HEK293 (cell line): ENCODE data around the gene PHKG2.

Experiments
- BCL11B ChIP-seq: fragments of 450-650 bp; formaldehyde crosslinking; IDR thresholded peaks from 2 replicates; pipeline ENCODE4 v1.5.1; 2016; ENCODE audit warnings: low read depth, missing biosample characterization, missing genetic modification characterization
- HOXC10 ChIP-seq: sonication (generic); formaldehyde crosslinking; IDR thresholded peaks from 2 replicates; pipeline ENCODE4 v1.8.1; 2023; ENCODE audit warnings: mild to moderate bottlenecking, missing genetic modification reagents
- KLF9 ChIP-seq: fragments of 450-650 bp; formaldehyde crosslinking; IDR thresholded peaks from 2 replicates; pipeline ENCODE4 v1.5.1; 2016; ENCODE audit warnings: missing biosample characterization, missing genetic modification characterization, low read depth
- PRDM1 ChIP-seq: fragments of 450-650 bp; formaldehyde crosslinking; IDR thresholded peaks from 2 replicates; pipeline ENCODE4; 2016; ENCODE audit warnings: missing biosample characterization, missing genetic modification characterization
- SALL2 ChIP-seq: fragments of 450-650 bp; formaldehyde crosslinking; IDR thresholded peaks from 2 replicates; pipeline ENCODE4 v1.5.0; 2017; ENCODE audit warnings: missing biosample characterization, mild to moderate bottlenecking, missing genetic modification characterization, borderline replicate concordance
- SP3 ChIP-seq: fragments of 450-650 bp; formaldehyde crosslinking; IDR thresholded peaks from 2 replicates; pipeline ENCODE4 v1.5.1; 2016; ENCODE audit warnings: missing biosample characterization, missing genetic modification characterization
- WT1 ChIP-seq: fragments of 450-650 bp; formaldehyde crosslinking; IDR thresholded peaks from 2 replicates; pipeline ENCODE4 v1.5.1; 2016; ENCODE audit warnings: missing biosample characterization, missing genetic modification characterization
- YY1 ChIP-seq: fragments of 450-650 bp; formaldehyde crosslinking; IDR thresholded peaks from 2 replicates; pipeline ENCODE4 v1.5.1; 2018; ENCODE audit warnings: missing biosample characterization, missing genetic modification characterization
- ZBTB10 ChIP-seq: fragments of 450-650 bp; formaldehyde crosslinking; IDR thresholded peaks from 2 replicates; pipeline ENCODE4 v1.5.1; 2016; ENCODE audit warnings: missing biosample characterization, missing genetic modification characterization
- ZNF146 ChIP-seq: fragments of 450-650 bp; formaldehyde crosslinking; IDR thresholded peaks from 2 replicates; pipeline ENCODE4 v1.5.1; 2016; ENCODE audit warnings: missing biosample characterization, missing genetic modification characterization
- ZNF19 ChIP-seq: fragments of 450-650 bp; formaldehyde crosslinking; IDR thresholded peaks from 2 replicates; pipeline ENCODE4; 2016; ENCODE audit warnings: missing biosample characterization, missing genetic modification characterization, low read depth
- ZNF292 ChIP-seq: fragments of 450-650 bp; formaldehyde crosslinking; IDR thresholded peaks from 2 replicates; pipeline ENCODE4 v1.5.1; 2016; ENCODE audit warnings: low read depth, missing biosample characterization, missing genetic modification characterization, borderline replicate concordance
- ZNF302 ChIP-seq: fragments of 450-650 bp; formaldehyde crosslinking; IDR thresholded peaks from 2 replicates; pipeline ENCODE4 v1.5.1; 2016; ENCODE audit warnings: missing biosample characterization, missing genetic modification characterization, low read depth
- ZNF324 ChIP-seq: fragments of 450-650 bp; formaldehyde crosslinking; IDR thresholded peaks from 2 replicates; pipeline ENCODE4 v1.5.1; 2016; ENCODE audit warnings: missing biosample characterization, missing genetic modification characterization
- ZNF362 ChIP-seq: fragments of 450-650 bp; formaldehyde crosslinking; IDR thresholded peaks from 2 replicates; pipeline ENCODE4 v1.5.1; 2016; ENCODE audit warnings: missing biosample characterization, missing genetic modification characterization
- ZNF37A ChIP-seq: fragments of 450-650 bp; IDR thresholded peaks from 2 replicates; pipeline ENCODE4 v1.5.1; 2018; ENCODE audit warnings: missing biosample characterization, missing genetic modification characterization
- ZNF529 ChIP-seq: fragments of 450-650 bp; formaldehyde crosslinking; IDR thresholded peaks from 2 replicates; pipeline ENCODE4 v1.5.1; 2017; ENCODE audit warnings: missing genetic modification characterization, missing biosample characterization; ENCODE audit not compliant: insufficient replicate concordance
- ZNF530 ChIP-seq: fragments of 450-650 bp; formaldehyde crosslinking; IDR thresholded peaks from 2 replicates; pipeline ENCODE4 v1.5.1; 2016; ENCODE audit warnings: low read depth, missing biosample characterization, missing genetic modification characterization
- ZNF571 ChIP-seq: fragments of 450-650 bp; formaldehyde crosslinking; IDR thresholded peaks from 2 replicates; pipeline ENCODE4 v1.5.0; 2017; ENCODE audit warnings: missing biosample characterization, missing genetic modification characterization
- ZNF600 ChIP-seq: fragments of 450-650 bp; formaldehyde crosslinking; IDR thresholded peaks from 2 replicates; pipeline ENCODE4 v1.5.1; 2016; ENCODE audit warnings: missing biosample characterization, missing genetic modification characterization
- ZNF623 ChIP-seq: fragments of 450-650 bp; formaldehyde crosslinking; IDR thresholded peaks from 2 replicates; pipeline ENCODE4 v1.5.1; 2016; ENCODE audit warnings: missing biosample characterization, missing genetic modification characterization
- ZNF639 ChIP-seq: fragments of 450-650 bp; formaldehyde crosslinking; IDR thresholded peaks from 2 replicates; pipeline ENCODE4 v1.5.1; 2016; ENCODE audit warnings: missing biosample characterization, missing genetic modification characterization
- ZNF660 ChIP-seq: fragments of 450-650 bp; IDR thresholded peaks from 2 replicates; pipeline ENCODE4 v1.5.1; 2018; ENCODE audit warnings: missing biosample characterization, mild to moderate bottlenecking, missing genetic modification characterization
- ZNF664 ChIP-seq: fragments of 450-650 bp; formaldehyde crosslinking; IDR thresholded peaks from 2 replicates; pipeline ENCODE4 v1.5.1; 2016; ENCODE audit warnings: missing biosample characterization, missing genetic modification characterization
- ZNF670 ChIP-seq: fragments of 450-650 bp; formaldehyde crosslinking; IDR thresholded peaks from 2 replicates; pipeline ENCODE4 v1.5.1; 2016; ENCODE audit warnings: missing biosample characterization, missing genetic modification characterization, low read depth
- ZNF677 ChIP-seq: fragments of 450-650 bp; IDR thresholded peaks from 2 replicates; pipeline ENCODE4 v1.5.0; 2018; ENCODE audit warnings: missing biosample characterization, mild to moderate bottlenecking, missing genetic modification characterization, moderate library complexity
- ZNF785 ChIP-seq: fragments of 450-650 bp; formaldehyde crosslinking; IDR thresholded peaks from 2 replicates; pipeline ENCODE4 v1.5.1; 2016; ENCODE audit warnings: missing biosample characterization, missing genetic modification characterization
- ZSCAN23 ChIP-seq: fragments of 450-650 bp; formaldehyde crosslinking; IDR thresholded peaks from 2 replicates; pipeline ENCODE4 v1.5.1; 2016; ENCODE audit warnings: missing biosample characterization, missing genetic modification characterization
- TF ChIP-seq, protein P1 (sequence below): fragments of 450-650 bp; IDR thresholded peaks from 2 replicates; pipeline ENCODE4 v1.5.1; 2018; ENCODE audit warnings: missing biosample characterization, missing genetic modification characterization
- TF ChIP-seq, protein P2 (sequence below): fragments of 450-650 bp; formaldehyde crosslinking; IDR thresholded peaks from 2 replicates; pipeline ENCODE4 v1.5.1; 2017; ENCODE audit warnings: missing biosample characterization, missing genetic modification characterization
- TF ChIP-seq, protein P3 (sequence below): fragments of 450-650 bp; formaldehyde crosslinking; IDR thresholded peaks from 2 replicates; pipeline ENCODE4 v1.5.1; 2016; ENCODE audit warnings: missing biosample characterization, missing genetic modification characterization

Gene PHKG2

GRCh38 chr16:30786936-30787612 is 38.8 kb downstream of the PHKG2 start, which contains the start of gene ZNF629 (continued):
- TF ChIP-seq, protein P1, sequence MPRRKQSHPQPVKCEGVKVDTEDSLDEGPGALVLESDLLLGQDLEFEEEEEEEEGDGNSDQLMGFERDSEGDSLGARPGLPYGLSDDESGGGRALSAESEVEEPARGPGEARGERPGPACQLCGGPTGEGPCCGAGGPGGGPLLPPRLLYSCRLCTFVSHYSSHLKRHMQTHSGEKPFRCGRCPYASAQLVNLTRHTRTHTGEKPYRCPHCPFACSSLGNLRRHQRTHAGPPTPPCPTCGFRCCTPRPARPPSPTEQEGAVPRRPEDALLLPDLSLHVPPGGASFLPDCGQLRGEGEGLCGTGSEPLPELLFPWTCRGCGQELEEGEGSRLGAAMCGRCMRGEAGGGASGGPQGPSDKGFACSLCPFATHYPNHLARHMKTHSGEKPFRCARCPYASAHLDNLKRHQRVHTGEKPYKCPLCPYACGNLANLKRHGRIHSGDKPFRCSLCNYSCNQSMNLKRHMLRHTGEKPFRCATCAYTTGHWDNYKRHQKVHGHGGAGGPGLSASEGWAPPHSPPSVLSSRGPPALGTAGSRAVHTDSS, result no peak
- TF ChIP-seq ZNF785 (no peak; the same call in 1 of the 2 replicates), ZNF639 (tag by site-specific recombination) (peak; percentile 92), ZNF664 (tag by site-specific recombination) (peak; percentile 33; the same call in 1 of the 2 replicates), ZNF37A (tag by site-specific recombination) (no peak), ZNF660 (tag by site-specific recombination) (no peak; the same call in none of the 2 replicates), ZNF530 (tag by site-specific recombination) (no peak), ZNF146 (tag by site-specific recombination) (peak; percentile 44; the same call in 1 of the 2 replicates), ZNF19 (no peak), SALL2 (tag by site-specific recombination) (no peak), ZNF571 (tag by site-specific recombination) (no peak), YY1 (peak; percentile 73), HOXC10 (CRISPR knock-in tag) (no peak), BCL11B (peak; percentile 97), SP3 (peak; percentile 52), ZSCAN23 (tag by site-specific recombination) (peak; percentile 58; the same call in 1 of the 2 replicates), ZNF677 (tag by site-specific recombination) (no peak), ZNF600 (tag by site-specific recombination) (peak; percentile 82), PRDM1 (tag by site-specific recombination) (no peak), ZNF362 (tag by site-specific recombination) (peak; percentile 67; the same call in 1 of the 2 replicates), ZNF529 (tag by site-specific recombination) (no peak), ZNF623 (tag by site-specific recombination) (0 out of 2 replicates have a peak, but pooled peaks have one; percentile 18), ZNF670 (tag by site-specific recombination) (no peak), ZNF292 (tag by site-specific recombination) (no peak), ZNF302 (tag by site-specific recombination) (no peak), ZBTB10 (tag by site-specific recombination) (no peak; the same call in none of the 2 replicates), ZNF324 (tag by site-specific recombination) (peak; percentile 86), WT1 (tag by site-specific recombination) (peak; percentile 46; the same call in 1 of the 2 replicates), KLF9 (peak; percentile 44; the same call in 1 of the 2 replicates)
- TF ChIP-seq, protein P2, sequence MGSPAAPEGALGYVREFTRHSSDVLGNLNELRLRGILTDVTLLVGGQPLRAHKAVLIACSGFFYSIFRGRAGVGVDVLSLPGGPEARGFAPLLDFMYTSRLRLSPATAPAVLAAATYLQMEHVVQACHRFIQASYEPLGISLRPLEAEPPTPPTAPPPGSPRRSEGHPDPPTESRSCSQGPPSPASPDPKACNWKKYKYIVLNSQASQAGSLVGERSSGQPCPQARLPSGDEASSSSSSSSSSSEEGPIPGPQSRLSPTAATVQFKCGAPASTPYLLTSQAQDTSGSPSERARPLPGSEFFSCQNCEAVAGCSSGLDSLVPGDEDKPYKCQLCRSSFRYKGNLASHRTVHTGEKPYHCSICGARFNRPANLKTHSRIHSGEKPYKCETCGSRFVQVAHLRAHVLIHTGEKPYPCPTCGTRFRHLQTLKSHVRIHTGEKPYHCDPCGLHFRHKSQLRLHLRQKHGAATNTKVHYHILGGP (tag by site-specific recombination), result no peak
- TF ChIP-seq, protein P3, sequence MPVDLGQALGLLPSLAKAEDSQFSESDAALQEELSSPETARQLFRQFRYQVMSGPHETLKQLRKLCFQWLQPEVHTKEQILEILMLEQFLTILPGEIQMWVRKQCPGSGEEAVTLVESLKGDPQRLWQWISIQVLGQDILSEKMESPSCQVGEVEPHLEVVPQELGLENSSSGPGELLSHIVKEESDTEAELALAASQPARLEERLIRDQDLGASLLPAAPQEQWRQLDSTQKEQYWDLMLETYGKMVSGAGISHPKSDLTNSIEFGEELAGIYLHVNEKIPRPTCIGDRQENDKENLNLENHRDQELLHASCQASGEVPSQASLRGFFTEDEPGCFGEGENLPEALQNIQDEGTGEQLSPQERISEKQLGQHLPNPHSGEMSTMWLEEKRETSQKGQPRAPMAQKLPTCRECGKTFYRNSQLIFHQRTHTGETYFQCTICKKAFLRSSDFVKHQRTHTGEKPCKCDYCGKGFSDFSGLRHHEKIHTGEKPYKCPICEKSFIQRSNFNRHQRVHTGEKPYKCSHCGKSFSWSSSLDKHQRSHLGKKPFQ, result peak; percentile 70; the same call in 1 of the 2 replicates
